ENCODE measurements around the gene ATP6V0E1. TPM values are rescaled to one million over a fixed set of nuclear protein-coding genes. Genes with fewer than 3 reads are reported as not detected.

The ATP6V0E1 gene
- total and polyA plus RNA-seq, 2 donors (not counting 3 experiments of a cell fraction or from before 2014, with no cell fraction given), result 217 to 278 TPM

- H3K9ac ChIP-seq (replicated peaks; ENCODE audit: extremely low read depth, insufficient read depth, low read length), result peak overlapping the region; percentile 91
- POLR2A ChIA-PET, result interaction anchor here (0.7 to 1.5 kb wide), 3 partner anchors 41 to 84 kb away, joined by 3 to 5 read pairs (median 4); partner anchors contain the start of gene ATP6V0E1
- no peaks in the 10 kb centered on the region for H3K79me2 ChIP-seq (ENCODE audit: control insufficient read depth, insufficient read depth, low read length)
- FAIRE-seq (peak; percentile 91), DNase-seq (ENCODE audit: low read depth, low spot score) (peak; percentile 99)
- H3K9me3 ChIP-seq (replicated peaks; ENCODE audit: control insufficient read depth, insufficient read depth, low read length), result no peaks in the 10 kb centered on the region
- H3K9me1 ChIP-seq (replicated peaks; ENCODE audit: control insufficient read depth, extremely low read depth, insufficient read depth, low read length), result no peaks in the 10 kb centered on the region
- H2AFZ ChIP-seq (ENCODE audit: low read depth, low read length), result peak overlapping the region; percentile 88
- H3K4me3 ChIP-seq (replicated peaks in 1 of 3; ENCODE audit: insufficient read depth in 1 of 3, low read depth in 1 of 3, low read length in 3 of 3), result peak overlapping the region; percentile 83 to 89 (median 86)
- CTCF ChIA-PET, result interaction anchor here (0.6 to 2.1 kb wide), 13 partner anchors 22 to 350 kb away, joined by 3 to 27 read pairs (median 4); partner anchors contain the start of genes ATP6V0E1 and BNIP1
- peak overlapping the region; percentile 86 for H3K27ac ChIP-seq (ENCODE audit: insufficient read depth, low read depth, low read length)
- TF ChIP-seq CTCF (IDR thresholded peaks at IDR 0.05; ENCODE audit: extremely low read depth in 1 of 2, insufficient read depth in 1 of 2, low read depth in 1 of 2, low read length in 2 of 2) (peak in 1 of 2 donors; percentile 28), POLR2A (IDR thresholded peaks at IDR 0.05; ENCODE audit: low read depth, low read length) (peak; percentile 37), MYC (IDR thresholded peaks at IDR 0.05; ENCODE audit: low read depth, low read length) (no peak)
- H3K4me1 ChIP-seq (ENCODE audit: control insufficient read depth, extremely low read depth, insufficient read depth, low read length), result peaks cover 13% of the 10 kb centered on the region
- no peaks in the 10 kb centered on the region for H3K36me3 ChIP-seq (ENCODE audit: control insufficient read depth in 2 of 2, extremely low read depth in 1 of 2, insufficient read depth in 2 of 2, low read length in 2 of 2)
- intact Hi-C loops (cut with micrococcal nuclease), result loop anchor here (1.0 to 5.0 kb wide), 9 partner anchors 28 to 860 kb away; partner anchors contain the start of gene BNIP1
- no peaks in the 10 kb centered on the region for H4K20me1 ChIP-seq (replicated peaks; ENCODE audit: control insufficient read depth, extremely low read depth, insufficient read depth, low read length)
- dilution Hi-C loops (cut with MboI; ENCODE audit: extremely low pct_ligation_motif_present, low sequenced_read_pairs), result no loop called here
- no peaks in the 10 kb centered on the region for H3K27me3 ChIP-seq (ENCODE audit: control insufficient read depth in 2 of 2, insufficient read depth in 2 of 2, low read length in 2 of 2)
- TSS peak; percentile 61 for BruUV-seq (replicated peaks)
- H3K4me2 ChIP-seq (ENCODE audit: insufficient read depth, low read length), result peak overlapping the region; percentile 87
Measured at GRCh38 chr5:173057062-173057924, 73.7 kb downstream of the ATP6V0E1 start.

GRCh38 chr5:173062141-173062540 is 78.6 kb downstream of the ATP6V0E1 start:
- Histone ChIP-seq H3K36me3 (ENCODE audit: control insufficient read depth in 2 of 2, extremely low read depth in 1 of 2, insufficient read depth in 2 of 2, low read length in 2 of 2) (no peaks in the 10 kb centered on the region), H3K9me3 (replicated peaks; ENCODE audit: control insufficient read depth, insufficient read depth, low read length) (no peaks in the 10 kb centered on the region), H2AFZ (ENCODE audit: low read depth, low read length) (no peak overlapping the region), H3K4me3 (replicated peaks in 1 of 3; ENCODE audit: insufficient read depth in 1 of 3, low read depth in 1 of 3, low read length in 3 of 3) (no peak overlapping the region), H3K4me1 (ENCODE audit: control insufficient read depth, extremely low read depth, insufficient read depth, low read length) (peaks cover 6% of the 10 kb centered on the region), H3K79me2 (ENCODE audit: control insufficient read depth, insufficient read depth, low read length) (no peaks in the 10 kb centered on the region), H3K27me3 (ENCODE audit: control insufficient read depth in 2 of 2, insufficient read depth in 2 of 2, low read length in 2 of 2) (no peaks in the 10 kb centered on the region), H4K20me1 (replicated peaks; ENCODE audit: control insufficient read depth, extremely low read depth, insufficient read depth, low read length) (no peaks in the 10 kb centered on the region), H3K4me2 (ENCODE audit: insufficient read depth, low read length) (no peak overlapping the region), H3K27ac (ENCODE audit: insufficient read depth, low read depth, low read length) (no peak overlapping the region), H3K9ac (replicated peaks; ENCODE audit: extremely low read depth, insufficient read depth, low read length) (no peak overlapping the region), H3K9me1 (replicated peaks; ENCODE audit: control insufficient read depth, extremely low read depth, insufficient read depth, low read length) (no peaks in the 10 kb centered on the region)
- dilution Hi-C loops (cut with MboI; ENCODE audit: extremely low pct_ligation_motif_present, low sequenced_read_pairs), result no loop called here
- DNase-seq (ENCODE audit: low read depth, low spot score) (no peak), FAIRE-seq (no peak)
- TF ChIP-seq FOS (IDR thresholded peaks at IDR 0.05; ENCODE audit: borderline replicate concordance, insufficient read depth, low read length) (no peak), MAX (IDR thresholded peaks at IDR 0.05; ENCODE audit: insufficient read depth, insufficient read length) (no peak), POLR2AphosphoS5 (IDR thresholded peaks at IDR 0.05; ENCODE audit: insufficient read depth, low read depth, low read length) (no peak), EZH2 (IDR thresholded peaks at IDR 0.05; ENCODE audit: borderline replicate concordance, low read depth, low read length, severe bottlenecking) (no peak), MYC (IDR thresholded peaks at IDR 0.05; ENCODE audit: low read depth, low read length) (no peak), GATA2 (IDR thresholded peaks at IDR 0.05; ENCODE audit: insufficient read depth, insufficient read length, low read depth, low read length) (no peak), JUN (IDR thresholded peaks at IDR 0.05; ENCODE audit: borderline replicate concordance, insufficient read depth, insufficient read length, low read depth) (no peak), POLR2A (IDR thresholded peaks at IDR 0.05; ENCODE audit: low read depth, low read length) (no peak), CTCF (IDR thresholded peaks at IDR 0.05; ENCODE audit: extremely low read depth in 1 of 2, insufficient read depth in 1 of 2, low read depth in 1 of 2, low read length in 2 of 2) (no peak)
- ChIA-PET POLR2A (no interaction called here), CTCF (no interaction called here)
- intact Hi-C loops (cut with micrococcal nuclease), result no loop called here
- BruUV-seq (replicated peaks), result no TSS peak

Measured in endothelial cell of umbilical vein (primary cell).